Measurements from ENCODE around the gene ILDR2.

The ILDR2 gene

DNA sequence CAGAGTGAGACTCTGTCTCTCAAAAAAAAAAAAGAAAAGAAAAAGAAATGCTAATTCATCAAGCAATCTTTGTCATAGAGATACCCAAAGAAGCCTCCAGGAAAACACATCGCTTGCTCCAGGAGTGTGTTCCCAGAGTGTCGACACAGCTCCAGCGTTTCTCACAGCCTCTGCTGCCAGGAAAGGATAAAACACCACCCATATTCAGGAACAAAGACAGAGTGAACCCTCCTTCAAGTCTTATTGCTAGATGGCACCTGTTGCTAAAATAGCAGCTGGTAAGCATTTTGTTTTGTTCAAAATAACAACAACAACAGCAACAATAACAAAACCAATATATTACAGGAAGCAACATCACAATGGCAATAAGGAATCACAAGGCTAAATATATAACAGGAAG is 3.1 kb downstream of the ILDR2 start:
- no peak for DNase-seq (ENCODE audit: low read depth in 2 of 3, low spot score in 1 of 3)

DNA sequence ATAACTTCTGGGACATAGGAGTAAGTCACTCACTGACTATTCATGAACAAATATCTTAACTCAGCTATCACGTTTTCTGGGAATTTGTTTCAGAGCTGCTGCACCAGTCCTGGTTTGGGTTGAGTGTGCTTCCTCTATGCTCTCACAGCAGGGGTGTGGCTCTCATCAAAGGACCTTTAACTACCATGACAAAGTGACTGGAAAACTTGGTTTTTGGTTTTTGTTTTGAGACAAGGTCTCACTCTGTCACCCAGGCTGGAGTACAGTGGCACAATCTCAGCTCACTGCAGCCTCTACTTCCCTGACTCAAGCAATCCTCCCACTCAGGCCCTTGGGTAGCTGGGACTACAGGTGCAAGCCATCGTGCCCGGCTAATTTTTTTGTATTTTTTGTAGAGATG is 4.1 kb downstream of the ILDR2 start:
- peak in 1 of 3 donors; percentile 7 for DNase-seq (ENCODE audit: low read depth in 2 of 3, low spot score in 1 of 3)

DNA sequence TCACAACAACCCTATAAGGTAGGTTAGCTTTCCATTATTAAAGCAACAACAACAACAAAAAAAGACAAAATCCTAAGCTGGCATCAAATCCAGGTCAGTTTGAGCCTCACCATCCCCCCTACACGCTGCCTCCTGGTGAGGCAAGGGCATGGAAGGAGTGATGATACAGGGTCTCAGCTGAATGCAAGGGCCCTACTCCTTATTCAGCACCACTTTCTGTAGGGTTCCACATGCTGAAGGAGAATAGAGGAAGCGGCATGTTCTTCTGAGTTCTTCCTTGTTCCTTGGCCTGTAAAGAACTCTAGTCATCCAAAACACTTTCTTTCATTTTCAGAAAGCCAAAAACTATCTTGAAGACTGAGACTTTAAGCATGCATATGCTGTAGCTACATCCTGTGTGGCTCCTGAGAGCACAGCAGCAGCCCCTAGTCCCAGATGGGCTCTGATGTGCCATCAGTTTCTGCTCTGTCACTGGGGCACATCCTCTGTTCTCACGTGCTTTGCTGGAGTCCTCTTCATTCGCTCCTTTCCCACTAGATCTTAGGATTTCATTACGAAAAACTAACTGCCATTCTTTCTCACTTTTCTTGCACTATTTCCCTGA is 6.2 kb downstream of the ILDR2 start:
- no peak for DNase-seq (ENCODE audit: low read depth in 2 of 3, low spot score in 1 of 3)

DNA sequence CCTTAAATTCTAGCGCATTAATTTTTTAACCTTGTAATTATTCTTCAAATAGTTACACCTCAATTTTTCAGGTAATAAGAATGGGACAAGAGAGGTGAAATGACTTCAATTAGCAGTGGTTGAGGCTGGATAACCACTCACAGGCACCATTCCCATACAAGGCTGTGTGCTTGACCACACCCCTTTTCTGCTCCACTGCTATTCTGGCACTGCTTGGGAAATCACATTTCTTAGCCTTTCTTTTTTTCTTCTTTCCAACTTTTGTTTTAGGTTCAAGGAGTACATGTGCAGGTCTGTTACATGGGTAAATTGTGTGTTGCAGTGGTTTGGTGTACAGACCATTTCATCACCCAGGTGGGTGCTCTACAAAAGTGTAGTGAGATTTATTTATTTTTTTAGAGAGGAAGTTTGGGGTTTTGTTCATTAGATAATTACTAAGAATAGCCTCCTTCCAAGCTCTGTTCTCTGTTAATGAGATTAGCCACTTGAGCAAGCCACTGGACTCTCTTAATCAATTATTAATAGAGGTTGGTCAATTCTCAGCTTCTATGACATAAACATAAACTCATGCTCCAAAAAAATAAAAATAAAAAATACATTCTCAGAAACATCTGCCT is 14.4 kb downstream of the ILDR2 start:
- DNase-seq (ENCODE audit: low read depth in 2 of 3, low spot score in 1 of 3): no peak

DNA sequence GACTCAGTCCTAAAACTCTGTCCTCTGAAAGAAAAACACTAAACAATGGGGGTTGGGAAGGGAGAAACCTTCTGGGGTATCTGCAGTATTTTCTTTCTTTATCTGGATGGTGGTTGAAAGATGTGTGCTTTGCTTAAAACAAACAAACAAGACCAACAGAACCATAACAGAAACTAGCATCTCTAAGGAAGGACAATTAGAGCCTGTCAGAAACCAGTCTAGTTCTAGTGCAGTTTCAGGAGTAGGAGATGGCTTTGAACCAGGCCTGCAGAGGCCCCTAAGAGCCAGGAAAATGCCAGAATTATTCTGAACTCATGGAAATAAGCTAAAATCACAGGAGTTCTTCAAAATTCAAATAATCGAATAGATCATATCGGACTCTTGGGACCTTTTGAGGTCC is 18.5 kb downstream of the ILDR2 start:
- DNase-seq (ENCODE audit: low read depth in 2 of 3, low spot score in 1 of 3): no peak

DNA sequence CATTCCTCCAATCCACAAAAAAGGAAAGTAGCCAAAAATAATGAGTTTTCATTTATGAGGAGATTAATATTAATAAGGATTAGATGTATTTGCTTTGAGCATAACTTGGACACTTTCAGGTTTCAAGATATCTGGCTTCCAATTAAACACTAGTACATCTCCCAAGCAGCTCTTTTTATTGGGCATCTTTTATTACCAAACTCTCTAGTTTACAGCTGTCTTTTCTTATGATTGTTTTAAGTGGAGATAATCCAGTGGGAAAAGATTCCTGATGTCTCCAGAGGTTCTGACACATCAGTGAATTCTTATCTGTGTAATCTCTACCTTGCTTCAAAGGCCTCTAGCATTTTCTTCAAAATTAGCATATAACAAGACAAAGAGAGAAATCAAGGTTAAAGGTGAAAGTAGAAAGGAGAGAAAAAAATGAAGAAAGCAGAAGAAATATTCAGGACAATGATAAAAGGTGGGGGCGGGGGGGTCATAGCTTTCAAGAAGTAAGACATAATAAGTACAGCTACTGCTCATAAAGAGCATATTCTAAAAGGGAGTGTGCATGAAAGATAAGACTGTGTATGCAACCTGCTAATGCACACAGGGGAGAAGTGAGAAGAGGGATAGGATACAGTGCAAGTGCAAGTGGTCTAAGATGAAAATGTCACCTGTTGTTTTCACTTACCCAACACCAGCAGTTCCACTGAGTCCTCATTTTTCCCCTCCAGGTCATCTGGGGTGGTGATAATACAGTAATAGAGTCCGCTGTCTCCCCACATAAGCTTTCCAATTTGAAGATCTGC is 19.1 kb downstream of the ILDR2 start:
- no peak for DNase-seq (ENCODE audit: low read depth in 2 of 3, low spot score in 1 of 3)

DNA sequence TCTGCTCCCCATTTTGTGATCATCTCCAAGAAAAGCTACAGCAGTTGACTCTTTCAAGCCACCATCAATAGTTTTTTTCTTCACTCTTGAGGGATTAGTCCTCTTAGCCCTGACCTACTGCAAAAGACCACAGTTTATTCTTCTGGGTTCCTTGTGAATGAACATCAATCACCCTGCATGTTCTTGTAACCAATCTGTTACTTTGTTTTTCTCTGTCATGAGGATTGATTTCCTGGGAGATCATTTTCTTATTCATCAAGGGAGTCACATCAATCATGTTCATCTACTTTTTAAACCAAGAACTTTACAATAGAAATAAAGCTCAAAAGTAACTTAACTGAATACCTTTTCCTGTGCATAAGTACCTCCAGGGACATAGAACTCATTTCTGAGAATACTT is 21.8 kb downstream of the ILDR2 start:
- DNase-seq (ENCODE audit: low read depth in 2 of 3, low spot score in 1 of 3): no peak

DNA sequence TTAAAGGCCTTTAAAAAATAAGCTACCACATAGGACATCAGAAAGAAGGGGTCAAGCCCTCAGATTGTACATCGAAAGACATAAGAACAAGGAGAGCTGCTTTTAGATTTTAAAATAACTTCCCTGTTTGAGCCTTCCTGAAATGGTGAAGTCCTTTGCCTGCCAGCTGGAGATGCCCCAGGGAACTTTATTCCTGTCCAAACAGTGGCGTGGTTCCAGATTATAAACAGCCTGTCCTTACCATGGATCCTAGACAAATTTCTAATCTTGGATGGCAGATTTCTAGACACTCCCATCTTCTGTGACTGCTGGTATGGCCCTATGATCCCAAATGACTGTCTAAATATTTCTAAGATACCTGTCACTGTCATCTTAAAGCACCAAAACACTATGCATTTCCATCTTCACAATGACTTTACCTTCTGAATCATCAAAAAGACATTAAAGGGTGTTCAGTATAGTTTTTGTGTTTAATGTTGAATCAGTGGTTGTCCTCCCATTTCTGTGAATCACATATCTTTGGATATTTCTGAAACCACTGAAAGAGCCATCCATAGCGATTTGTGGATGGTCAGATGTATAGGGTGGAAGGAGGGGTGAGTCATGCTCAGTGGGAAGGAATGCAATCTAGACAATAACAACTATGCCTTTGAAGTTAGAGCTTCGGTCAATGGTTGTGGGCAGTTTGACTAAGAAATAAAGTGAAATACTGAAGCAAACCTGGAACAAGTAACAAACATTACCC is 23.2 kb downstream of the ILDR2 start:
- DNase-seq (ENCODE audit: low read depth in 2 of 3, low spot score in 1 of 3): no peak

DNA sequence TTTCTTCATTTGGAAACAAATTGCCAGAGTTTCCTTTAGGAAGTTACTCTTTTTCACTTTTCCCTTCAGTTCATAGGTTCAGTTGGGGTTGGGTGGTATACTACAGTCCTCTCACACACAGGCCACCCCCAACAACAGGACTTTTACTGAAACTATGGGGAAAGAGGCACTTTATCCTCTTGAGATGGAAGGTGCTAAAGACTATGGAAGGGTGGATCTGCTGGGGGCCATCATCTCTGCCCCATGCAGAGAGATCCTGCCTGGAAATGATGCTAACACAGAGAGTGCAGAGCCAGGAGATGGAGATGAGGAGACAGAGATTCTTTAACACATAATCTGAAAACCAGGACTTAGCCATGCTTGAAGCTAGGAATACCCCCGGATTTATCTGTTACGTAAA is 24.3 kb downstream of the ILDR2 start:
- DNase-seq (ENCODE audit: low read depth in 2 of 3, low spot score in 1 of 3): no peak

DNA sequence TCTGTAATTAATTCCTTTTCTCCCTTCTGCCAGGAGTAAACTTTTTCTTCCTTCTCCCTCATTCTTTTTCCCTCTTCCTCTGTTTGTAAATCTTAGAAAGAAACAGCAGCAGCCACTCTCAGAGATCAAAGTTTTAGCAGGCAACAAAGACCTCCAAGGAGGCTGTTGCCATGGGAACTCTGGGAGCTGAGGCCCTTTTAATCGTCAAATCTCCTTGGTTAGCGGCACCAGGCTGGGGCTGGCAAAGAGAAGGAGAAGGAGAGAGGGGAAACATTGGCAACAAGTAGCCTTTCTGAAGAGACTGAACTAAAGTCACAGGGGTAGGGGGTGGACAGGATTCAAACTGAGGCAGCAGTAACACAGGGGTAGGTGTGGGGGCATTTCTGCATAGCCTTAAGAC is 25.2 kb downstream of the ILDR2 start:
- no peak for DNase-seq (ENCODE audit: low read depth in 2 of 3, low spot score in 1 of 3)

DNA sequence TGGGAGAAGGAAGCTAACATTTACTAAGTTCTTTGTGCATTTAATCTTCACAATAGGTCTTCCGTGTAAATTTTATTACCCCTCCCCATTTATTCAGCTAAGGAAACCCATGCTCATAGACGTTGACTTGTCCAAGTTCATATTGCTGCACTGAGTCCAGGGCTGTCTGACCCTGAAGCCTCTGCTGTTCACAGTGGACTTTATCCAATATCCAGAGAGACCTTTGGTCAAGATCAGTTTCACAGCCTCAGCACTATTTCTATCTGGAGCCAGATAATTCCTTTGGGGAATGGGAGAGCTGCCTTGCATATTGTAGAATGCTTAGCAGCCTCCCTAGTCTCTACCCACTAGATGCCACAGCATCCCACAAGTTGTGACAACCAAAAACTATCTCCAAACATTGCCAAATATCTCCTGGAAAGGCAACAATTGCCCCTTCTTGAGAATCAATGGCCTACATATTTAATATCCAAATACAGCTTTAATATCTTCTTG is 26.4 kb downstream of the ILDR2 start:
- no peak for DNase-seq (ENCODE audit: low read depth in 2 of 3, low spot score in 1 of 3)

DNA sequence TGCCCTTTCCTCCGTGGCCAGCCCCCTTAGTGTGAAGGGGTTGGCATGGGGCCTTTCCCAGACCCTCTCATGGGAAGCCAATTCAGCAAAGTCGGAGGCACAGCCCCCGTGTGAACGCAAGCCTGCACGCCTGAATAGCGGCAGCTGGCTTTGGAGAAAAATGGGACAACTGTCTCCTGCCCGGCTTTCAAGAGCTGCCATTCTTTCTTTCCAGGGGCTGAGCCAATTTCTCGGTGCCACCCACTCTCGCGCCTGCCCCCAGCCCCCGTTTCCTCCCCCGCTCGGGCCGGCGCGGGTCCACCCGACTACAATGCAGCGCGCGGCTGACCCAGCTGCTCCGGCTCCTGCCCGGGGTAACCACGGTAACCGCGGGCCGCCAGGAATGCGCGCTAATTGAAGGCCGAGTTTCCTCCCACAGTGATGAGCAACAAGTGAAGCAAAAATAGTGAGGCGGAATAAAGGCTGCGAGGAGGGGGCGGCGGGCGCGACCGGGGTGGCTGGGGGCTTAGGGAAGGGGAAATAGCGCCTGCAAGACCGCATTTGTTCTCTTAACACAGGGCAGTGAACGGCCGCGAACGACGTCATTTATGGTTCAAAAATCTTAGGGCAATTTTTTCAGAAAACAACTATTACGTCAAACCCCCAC is 27.8 kb downstream of the ILDR2 start:
- no peak for DNase-seq (ENCODE audit: low read depth in 2 of 3, low spot score in 1 of 3)

DNA sequence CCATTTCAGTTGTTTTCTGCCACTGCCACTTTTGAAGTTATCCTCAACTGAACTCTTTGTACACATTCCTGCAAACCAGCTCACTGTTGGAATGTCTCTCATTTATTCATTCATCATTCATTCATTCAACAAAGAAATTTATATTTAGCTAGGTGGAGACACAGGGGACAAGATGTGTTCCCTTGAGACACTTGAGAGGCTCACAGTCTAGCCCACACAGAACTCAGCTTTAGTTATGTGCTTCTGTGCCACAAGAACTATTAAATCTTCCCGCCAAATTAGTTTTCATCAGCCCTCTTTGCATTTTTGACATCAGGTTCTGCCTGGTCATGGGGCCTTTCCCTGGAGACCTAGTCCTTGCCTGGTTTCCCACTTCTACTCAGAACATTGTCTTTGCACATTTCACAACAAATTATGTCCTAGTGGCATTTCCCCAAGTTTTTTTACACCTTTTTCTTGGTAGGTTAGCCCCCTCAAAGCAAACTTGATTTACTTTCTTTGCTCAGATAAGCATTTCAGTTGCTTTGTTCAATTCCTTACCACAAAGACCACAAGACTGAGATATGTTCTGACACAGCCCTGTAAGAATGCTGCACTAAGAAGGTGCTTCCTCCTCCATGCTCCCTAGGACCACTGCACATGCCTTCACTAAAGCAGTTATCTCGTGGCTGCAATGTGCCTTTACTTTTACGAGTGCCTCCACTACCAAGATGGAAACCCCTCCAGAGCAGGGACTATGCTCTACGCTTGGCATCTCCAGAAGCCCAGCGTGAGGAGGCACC is 31.0 kb downstream of the ILDR2 start:
- DNase-seq (ENCODE audit: low read depth in 2 of 3, low spot score in 1 of 3): no peak

DNA sequence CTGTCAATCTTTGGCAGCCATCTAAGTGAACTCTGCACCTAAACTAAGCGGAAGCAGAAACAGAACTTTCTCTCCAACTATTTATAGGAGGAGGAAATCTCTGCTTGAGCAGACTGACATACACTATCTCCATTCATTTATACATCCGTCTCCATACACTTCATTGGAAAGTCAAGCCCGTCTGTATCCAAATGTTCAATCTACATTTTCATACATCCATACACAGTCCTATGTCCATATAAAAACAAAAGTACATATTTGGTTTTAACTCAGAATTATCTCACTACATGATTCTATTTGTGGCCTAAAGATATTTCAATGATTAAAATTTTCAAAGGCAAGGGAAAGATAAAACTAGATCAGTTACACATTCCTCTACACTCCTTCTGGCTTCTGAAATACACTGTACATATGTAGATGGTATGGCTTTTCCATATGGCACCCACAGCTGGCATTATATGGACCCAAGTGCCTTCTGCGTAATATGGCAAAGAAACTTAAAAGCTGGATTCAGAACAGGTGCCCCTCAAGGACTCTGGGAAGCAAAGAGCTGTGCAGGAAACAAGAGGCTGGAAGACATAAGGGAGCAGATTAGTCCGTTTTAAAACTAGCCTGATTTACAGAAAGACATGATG is 35.5 kb downstream of the ILDR2 start:
- DNase-seq (ENCODE audit: low read depth in 2 of 3, low spot score in 1 of 3): no peak

DNA sequence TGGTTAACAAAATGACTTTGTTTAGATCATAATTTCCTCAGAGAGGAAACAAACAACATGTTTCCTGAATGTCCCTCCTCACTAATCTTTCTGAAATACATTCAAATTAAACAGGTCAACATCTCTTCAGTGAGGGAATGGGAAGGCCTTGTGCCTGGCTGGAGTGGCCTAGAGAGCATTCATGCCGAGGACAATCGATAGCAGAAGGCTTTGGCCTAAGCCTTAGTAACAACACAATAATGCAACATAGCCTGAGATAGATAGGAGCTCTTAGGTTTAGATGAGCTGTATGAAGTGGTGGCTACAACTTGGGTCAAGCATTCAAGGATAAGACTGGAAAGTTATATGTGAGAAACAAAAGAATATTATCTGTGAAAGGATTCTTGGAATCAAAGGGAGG is 37.4 kb downstream of the ILDR2 start:
- no peak for DNase-seq (ENCODE audit: low read depth in 2 of 3, low spot score in 1 of 3)

DNA sequence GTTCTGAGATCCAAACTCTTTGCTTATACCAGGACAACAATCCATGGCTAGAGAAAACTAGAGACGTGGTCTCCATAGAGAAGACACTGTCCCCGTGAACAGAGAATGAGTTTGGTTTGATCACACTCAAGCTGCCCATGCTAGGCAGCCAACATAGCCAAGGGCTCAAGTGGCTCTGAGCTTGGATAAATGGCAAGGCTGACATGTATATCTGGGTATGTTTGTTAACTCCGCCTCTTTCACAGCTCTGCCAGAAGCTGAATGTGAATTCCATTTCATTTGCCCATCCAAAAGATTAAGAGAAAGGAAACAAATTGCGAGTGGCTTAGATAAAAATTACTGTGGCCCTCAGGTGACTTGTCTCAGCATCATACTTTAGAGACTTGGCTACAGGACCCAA is 38.0 kb downstream of the ILDR2 start:
- DNase-seq (ENCODE audit: low read depth in 2 of 3, low spot score in 1 of 3): no peak

DNA sequence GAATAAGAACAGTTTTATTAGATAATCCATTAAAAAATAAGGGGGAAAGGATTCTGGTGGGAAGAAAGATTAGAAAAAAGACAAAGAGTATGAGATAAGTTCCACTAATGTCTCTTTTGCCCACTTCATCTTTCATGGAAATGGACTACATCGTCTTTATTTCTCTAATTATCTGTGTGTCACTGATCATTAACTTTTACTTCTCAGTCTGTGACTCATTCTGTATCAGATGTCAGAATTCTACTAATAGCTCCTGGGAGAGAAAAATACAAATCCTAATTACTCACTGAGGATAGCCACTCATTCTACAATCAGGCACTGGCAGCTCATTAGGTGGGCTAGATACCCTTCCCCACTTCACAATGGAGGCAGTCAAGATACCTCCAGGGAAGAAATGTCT is 41.7 kb downstream of the ILDR2 start:
- DNase-seq (ENCODE audit: low read depth in 2 of 3, low spot score in 1 of 3): no peak

DNA sequence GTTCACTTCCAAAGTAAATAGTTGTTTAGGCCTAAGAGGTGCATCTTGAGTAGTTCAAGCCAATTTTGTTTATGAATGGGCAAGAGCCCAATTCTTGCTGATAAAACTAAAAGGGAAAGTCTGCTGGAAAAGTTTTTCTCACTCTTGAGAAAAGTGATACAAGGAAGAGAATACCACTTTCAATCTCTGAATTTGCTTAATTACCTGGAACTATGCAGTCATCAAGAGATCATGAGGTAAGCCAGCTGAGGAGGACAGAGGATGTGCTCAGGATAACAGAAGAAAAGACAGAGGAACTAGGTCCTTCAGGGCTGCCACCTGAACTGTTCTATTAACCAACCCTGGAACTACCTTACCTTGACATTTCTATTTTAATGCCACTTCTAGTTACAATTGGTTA is 42.2 kb downstream of the ILDR2 start:
- no peak for DNase-seq (ENCODE audit: low read depth in 2 of 3, low spot score in 1 of 3)

DNA sequence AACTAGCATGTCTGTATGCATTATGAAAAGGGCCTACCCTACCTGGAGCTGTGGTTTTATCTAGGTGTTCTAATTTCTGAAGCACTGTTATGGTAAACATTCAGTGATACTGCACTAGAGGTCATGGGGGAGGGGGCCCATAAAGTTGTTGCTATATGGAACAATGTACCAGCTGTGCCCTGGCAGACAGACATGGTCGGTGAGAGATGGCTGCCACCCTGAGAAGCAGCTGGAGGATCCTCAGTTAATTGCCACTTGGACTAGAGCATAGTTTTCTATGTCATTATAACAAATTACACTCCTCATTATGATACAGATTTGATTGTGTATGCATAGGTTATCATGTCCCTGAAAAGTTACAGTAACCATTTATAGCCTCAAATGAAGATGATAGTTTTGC is 45.4 kb downstream of the ILDR2 start:
- DNase-seq (ENCODE audit: low read depth in 2 of 3, low spot score in 1 of 3): no peak

DNA sequence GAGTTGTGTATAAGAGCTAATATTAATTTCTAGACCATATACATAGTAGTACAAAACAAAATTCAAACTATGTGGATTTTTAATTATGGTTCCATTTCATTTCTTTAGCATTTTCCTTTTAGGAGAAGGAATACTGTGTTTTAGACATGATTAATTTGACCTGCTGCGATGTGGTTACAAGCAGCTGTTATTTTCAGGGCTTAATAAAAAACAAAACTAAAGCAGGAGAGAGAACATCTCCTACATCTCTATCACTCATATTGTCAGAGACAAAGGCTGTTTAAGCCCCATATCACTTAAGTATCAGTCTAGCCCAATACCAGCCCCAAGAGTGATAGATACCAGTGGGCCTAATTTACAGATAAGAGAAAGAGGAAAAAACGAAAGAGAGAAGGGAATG is 47.6 kb downstream of the ILDR2 start:
- DNase-seq (ENCODE audit: low read depth in 2 of 3, low spot score in 1 of 3): no peak
